ENCODE measurements around the gene DCLK2.

DNA sequence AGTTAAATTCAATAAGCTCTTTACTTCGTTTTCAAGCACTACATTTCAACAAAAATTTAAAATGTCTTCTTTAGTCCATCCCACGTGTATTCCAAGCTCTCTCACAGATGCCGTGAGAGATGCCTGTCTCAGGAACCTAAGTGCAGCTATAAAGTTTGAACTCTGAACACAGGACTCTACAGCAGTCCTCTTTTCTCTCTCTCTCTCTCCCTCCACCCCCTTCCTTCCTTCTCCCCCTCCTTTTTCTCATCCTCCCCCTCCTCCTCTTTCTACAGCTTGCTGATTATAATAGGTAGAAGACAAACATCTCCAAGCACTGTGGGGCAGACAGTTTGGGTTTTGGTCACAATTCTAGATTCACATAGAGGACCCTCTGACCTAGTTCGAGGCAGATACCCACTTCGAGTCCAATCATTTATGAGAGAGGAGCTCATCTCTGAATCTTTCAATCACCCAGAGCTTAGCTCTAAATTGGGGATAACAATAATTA is 31.5 kb upstream of the DCLK2 start:
- TF ChIP-seq EP300 (conservative IDR thresholded peaks at IDR 0.05; ENCODE audit: poor library complexity, severe bottlenecking) (no peak), EZH2 (IDR thresholded peaks at IDR 0.05; ENCODE audit: borderline replicate concordance, insufficient read depth, low read length, poor library complexity, severe bottlenecking) (no peak), TAF1 (IDR thresholded peaks at IDR 0.05; ENCODE audit: low read depth) (no peak), POLR2AphosphoS5 (IDR thresholded peaks at IDR 0.05) (no peak), RAD21 (conservative IDR thresholded peaks at IDR 0.05) (no peak), SMC3 (conservative IDR thresholded peaks at IDR 0.05; ENCODE audit: poor library complexity) (no peak), MXI1 (conservative IDR thresholded peaks at IDR 0.05; ENCODE audit: poor library complexity, severe bottlenecking) (no peak)
- TF ChIP-seq, protein P1, sequence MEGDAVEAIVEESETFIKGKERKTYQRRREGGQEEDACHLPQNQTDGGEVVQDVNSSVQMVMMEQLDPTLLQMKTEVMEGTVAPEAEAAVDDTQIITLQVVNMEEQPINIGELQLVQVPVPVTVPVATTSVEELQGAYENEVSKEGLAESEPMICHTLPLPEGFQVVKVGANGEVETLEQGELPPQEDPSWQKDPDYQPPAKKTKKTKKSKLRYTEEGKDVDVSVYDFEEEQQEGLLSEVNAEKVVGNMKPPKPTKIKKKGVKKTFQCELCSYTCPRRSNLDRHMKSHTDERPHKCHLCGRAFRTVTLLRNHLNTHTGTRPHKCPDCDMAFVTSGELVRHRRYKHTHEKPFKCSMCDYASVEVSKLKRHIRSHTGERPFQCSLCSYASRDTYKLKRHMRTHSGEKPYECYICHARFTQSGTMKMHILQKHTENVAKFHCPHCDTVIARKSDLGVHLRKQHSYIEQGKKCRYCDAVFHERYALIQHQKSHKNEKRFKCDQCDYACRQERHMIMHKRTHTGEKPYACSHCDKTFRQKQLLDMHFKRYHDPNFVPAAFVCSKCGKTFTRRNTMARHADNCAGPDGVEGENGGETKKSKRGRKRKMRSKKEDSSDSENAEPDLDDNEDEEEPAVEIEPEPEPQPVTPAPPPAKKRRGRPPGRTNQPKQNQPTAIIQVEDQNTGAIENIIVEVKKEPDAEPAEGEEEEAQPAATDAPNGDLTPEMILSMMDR (IDR thresholded peaks at IDR 0.05; ENCODE audit: poor library complexity, severe bottlenecking), result no peak
